HT1080 (cell line): Measurements from ENCODE around the gene NPAS2. TPM values are rescaled to one million over a fixed set of nuclear protein-coding genes. Genes with fewer than 3 reads are reported as not detected.

ENCODE experiments used
- DNase-seq: peaks from one replicate; pipeline ENCODE4 v3.0.0-alpha.2; 2015; ENCODE audit warnings: low read depth
- total RNA-seq: library from RNA; depleted of rRNA; stranded (reverse); fragments of >200 nt; shearing (Covaris generic); gene quantifications from 2 replicates; pipeline ENCODE4 v1.2.3, GENCODE V29; 2014

The NPAS2 gene
- total RNA-seq, 1 experiment from 2014 or later = 63.1 TPM

- no peak for DNase-seq
Observed at GRCh38 chr2:100964681-100965169, 144.8 kb downstream of the NPAS2 start.

- no peak for DNase-seq
Observed at GRCh38 chr2:100965596-100965995, 145.7 kb downstream of the NPAS2 start.

DNA sequence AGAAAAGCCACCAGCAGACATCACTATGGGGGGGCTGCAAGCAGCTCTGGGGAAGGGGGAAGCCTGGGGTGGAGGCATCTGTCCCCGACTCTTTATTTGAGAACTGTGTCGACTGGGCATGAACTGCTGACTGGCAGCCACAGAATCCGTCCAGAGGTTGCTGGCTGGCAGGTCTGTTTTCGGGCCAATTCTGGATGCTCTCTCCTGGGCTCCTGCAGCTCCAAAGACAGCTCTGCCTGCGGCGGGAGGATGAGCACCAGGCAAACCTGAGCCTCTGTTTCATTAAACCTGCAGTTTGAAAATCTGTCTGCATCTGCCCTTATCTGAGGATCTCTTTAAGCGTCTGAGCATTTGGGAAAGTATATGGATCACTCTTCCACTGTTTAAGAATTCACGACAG is 147.8 kb downstream of the NPAS2 start:
- no peak for DNase-seq

DNA sequence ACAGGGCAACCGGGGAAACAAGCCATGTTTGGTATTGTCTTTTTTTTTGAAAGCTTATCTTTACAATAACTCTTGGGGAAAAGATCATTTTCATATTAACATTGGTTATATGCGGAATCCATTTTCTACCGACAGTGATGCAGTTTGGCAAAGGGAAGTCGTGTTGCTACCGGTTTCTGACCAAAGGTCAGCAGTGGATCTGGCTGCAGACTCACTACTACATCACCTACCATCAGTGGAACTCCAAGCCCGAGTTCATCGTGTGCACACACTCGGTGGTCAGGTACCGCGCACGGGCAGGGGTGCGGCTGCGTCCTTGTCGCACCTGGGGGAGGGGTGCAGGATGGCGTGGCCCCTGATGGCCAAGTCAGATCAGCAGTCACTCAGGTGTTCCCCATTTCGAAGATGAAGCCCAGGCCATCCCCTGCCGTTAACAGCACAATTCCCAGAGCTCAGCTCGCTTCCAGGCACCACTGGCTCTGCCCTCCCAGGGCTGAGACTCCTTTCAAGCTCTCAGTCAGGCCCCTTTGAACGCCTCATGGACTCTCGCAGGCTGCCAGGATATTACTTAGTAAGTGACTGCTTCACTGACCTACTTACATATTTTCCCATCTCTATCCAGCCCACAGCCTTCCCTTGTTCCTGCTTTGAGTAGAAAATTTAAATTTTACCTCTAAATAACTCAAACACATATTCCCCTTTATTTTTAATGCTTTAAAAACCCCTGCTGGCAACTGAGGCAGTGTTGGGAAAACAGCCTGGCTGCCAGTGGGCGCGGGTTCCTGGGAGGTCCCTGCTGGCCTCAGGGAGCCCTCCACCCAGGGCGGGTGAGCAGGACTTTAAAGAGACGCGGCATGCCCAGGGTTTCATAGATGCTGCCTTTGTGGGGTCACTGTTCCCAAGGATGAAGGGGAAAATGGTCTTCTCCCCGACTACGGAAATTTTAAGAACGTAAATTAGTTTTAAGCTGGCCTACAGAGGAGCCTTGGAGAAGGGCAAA is 148.5 kb downstream of the NPAS2 start:
- DNase-seq = no peak

DNA sequence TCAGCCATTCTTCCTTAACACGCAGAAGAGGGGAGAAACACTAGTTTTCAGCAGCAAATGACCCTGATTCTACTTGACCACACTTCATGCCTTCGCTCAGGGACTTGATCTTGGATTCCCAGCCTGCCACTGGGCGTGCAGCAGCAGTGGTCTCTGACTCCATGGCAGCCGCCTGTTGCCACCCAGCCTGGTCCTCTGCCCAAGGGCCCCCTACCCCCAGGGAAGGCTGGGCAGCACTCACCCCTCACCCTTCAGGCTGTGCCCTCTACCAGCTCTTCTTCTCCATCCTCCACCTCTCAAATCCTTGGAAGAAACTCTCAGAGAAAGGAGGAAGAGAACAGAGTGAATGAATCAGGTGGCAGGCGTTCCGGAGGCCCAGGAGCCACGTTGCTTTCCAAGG is 150.1 kb downstream of the NPAS2 start:
- DNase-seq = no peak

DNA sequence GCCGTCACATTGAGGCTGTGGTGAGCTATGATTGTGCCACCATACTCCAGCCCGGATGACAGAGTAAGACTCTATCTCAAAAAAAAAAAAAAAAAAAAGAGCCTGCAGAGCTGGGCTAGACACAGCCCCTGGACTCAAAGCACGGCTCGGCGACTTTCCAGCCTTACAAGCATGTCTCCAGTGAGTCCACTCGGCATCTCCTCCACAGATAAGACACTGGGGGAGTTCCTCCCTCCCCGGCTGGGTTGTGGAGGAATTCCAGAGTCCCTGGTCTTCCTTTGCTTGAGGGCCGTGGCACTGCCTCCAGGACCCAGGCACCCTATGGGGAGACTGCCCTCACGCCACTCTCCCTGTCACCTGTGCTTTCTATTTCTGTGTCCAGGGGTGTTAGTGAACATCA is 151.3 kb downstream of the NPAS2 start:
- DNase-seq = no peak

GRCh38 chr2:100972452-100972851 is 152.5 kb downstream of the NPAS2 start:
- no peak for DNase-seq

- DNase-seq = no peak
Observed at GRCh38 chr2:100974712-100975520, 155.0 kb downstream of the NPAS2 start.

DNA sequence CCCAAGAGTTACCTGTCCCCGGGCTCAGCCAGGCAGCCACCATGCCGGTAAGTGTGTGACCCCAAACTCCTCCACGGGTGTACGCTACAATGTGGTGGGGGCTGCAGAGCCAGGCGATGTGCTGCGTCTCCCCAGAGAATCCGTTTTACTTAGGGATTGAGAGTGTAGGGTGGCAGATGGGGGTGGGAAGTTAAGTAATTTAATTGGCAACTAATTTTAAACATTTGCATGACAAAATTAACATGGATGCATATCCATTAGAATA is 155.5 kb downstream of the NPAS2 start:
- DNase-seq = no peak

- DNase-seq = no peak
Observed at GRCh38 chr2:100976061-100976460, 156.1 kb downstream of the NPAS2 start.

- peak; percentile 80 for DNase-seq
Observed at GRCh38 chr2:100976645-100977391, 156.9 kb downstream of the NPAS2 start.

DNA sequence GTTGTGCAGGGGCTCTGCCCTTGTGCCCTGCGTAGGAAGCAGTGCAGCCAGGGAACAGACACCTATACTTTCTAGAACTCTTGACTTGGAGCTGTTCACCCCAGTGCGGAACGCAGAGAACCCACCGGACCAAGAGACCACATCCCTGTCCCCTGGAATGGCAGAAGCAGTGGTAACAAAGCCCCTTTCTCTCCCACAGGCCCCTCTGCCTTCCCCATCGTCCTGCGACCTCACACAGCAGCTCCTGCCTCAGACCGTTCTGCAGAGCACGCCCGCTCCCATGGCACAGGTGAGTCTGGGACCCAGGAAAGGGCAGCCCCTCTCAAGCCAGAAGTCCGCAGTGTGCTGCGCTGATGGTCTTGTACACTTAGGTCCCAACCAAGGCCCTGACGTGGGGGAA is 157.6 kb downstream of the NPAS2 start:
- no peak for DNase-seq

DNA sequence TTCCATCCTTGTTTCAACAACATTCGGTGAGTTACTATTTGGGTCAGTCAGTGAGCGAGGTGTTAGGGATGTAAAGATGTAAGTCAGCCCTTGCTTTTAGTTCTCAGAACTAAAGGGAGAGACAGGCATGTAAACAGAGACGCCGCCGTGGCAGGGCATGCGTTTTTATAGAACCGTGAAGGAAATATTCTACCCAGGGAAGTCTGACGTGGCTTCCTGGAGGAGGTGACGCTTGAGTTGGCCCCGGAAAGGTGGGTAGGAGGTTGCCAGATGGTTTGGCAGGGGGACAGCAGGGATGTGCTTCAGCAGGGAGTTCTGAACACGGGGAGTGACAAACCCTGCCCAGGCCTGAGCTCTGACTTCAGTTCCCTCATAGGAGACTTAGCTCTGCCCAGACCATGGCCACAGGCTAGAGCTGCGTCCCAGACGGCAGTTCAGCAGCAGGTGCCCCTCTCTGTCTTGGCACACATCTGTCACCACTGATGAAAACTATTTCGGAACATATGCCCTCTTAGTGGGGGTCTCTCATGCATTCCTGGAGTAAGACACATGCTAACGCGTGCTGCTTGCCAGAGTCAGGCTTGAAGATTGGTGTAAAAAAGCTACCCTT is 158.7 kb downstream of the NPAS2 start:
- peak; percentile 80 for DNase-seq

- DNase-seq = no peak
Observed at GRCh38 chr2:100980046-100980445, 160.1 kb downstream of the NPAS2 start.

DNA sequence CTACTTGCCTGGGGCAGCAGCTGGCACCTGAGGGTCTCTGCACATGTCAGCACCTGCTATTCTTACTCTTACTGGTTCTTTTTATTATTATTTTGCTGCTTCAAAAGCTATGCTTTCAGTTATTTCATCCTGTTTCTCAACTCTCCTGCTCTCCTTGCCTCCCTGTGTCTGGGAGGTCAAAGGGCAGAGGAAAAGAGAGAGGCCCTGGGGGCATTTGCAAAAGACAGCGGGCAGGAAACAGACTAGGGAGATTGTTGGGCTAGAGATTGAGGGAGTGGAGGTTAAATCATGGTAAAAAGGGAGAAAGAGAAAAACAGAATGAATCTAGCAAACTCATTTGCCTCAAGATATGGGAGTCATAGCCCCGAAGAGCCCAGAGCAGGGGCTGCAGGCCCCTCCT is 161.1 kb downstream of the NPAS2 start:
- DNase-seq = no peak

DNA sequence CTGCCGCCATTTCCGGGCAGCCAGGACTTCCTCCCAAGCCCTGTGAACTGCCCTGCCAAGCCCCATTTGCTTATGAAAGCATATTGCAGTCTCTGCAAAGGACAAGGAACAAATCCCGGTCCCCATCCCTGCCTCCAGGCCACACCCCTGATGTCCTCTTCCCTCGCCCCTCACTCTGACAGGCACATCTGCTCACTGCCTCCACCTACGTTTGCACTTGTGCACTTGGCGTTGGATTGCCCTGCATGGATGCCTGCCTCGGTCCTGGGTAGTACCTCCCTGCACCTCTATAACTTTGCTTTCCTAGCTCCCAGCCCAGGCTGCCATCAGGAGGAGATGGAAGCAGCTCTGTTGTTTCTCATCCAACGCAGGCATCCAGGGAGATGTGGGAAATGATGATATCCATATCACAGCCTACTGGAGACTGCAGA is 162.5 kb downstream of the NPAS2 start:
- DNase-seq = no peak

GRCh38 chr2:100983201-100983600 is 163.3 kb downstream of the NPAS2 start:
- no peak for DNase-seq

DNA sequence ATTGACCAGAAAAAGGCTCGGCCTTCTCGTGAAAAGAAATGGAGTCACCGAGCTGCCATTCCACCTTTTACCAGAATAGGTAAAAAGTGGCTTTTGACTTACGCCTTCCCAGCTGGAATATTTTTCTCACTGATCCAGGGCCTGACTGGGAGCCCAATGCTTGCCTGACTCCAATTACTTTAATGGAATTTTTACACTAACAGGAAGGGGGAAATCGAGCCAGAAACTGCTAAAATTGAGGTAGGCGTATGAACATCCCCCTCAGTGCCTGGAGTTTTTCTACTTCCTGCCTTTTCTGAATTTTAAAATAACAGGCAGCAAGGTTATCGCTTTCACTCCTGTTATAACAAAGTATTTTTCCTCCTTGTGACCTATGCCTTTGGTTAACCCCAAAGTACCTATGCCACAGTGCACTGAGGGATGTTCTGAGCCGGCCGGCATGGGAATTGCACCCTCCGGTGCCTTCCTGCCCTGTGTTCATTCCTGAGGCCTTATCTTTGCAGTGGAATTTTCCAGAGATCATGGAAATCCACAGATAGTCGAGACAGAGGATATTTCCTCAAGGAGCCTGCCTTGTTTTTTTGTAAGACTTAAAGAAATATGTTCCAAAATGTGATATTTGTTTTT is 163.9 kb downstream of the NPAS2 start:
- DNase-seq = no peak

DNA sequence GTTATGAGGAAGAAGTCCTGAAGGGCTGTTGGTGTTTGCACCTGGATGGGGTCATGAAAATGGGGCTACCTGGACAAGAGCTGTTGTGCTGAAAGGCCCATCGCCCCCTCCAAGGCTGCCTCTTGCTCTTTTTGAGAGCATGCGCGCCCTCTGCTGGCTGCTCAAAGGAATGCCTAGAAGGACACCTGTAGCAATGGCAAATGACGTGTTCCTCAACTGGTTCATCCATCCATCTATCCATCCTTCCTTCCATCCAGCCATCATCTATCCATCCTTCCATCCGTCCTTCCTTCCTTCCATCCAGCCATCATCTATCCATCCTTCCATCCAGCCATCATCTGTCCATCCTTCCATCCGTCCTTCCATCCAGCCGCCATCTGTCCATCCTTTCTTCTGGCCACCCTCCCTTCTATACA is 165.0 kb downstream of the NPAS2 start:
- peak; percentile 63 for DNase-seq

- no peak for DNase-seq
Observed at GRCh38 chr2:100986157-100986556, 166.2 kb downstream of the NPAS2 start.

DNA sequence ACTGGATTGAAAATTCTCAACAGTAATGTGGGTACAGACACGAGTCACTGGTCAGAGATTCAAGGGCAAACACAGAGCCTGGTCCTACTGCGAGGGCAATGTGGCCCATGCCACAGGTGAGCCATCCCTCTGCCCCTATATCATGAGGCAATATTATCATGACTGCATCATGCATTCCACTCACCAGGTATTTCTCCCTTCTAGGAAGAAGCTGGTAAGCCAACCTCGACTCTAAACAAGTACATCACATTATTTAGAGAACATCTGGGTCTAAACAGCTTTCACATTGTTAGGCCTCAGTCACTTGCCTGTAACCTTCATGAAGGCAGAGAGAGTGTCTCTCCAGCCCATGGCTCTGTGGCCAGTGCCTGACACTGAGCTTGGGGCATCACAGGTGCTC is 167.6 kb downstream of the NPAS2 start:
- no peak for DNase-seq
